SK-N-SH (cell line): ENCODE data around the gene MAGI3. TPM values are rescaled to one million over a fixed set of nuclear protein-coding genes. Genes with fewer than 3 reads are reported as not detected.

ENCODE experiments used
- CTCF ChIA-PET: fragments of 300-600, 350-600 bp; formaldehyde crosslinking; extraction: SDS; loops from one replicate; lab custom pipeline; 2021; lab: Yijun Ruan, JAX
- POLR2A ChIA-PET: fragments of 350-600 bp; sonication (Branson Sonifier 250); formaldehyde crosslinking; extraction: SDS; loops from one replicate; lab custom pipeline; 2020; ENCODE audit warnings: antibody characterized with exemption, inconsistent platforms; lab: Yijun Ruan, JAX
- DNase-seq: peaks from one replicate; pipeline ENCODE4 v3.0.0; 2012
- H2AFZ ChIP-seq: fragments of 200-600 bp; sonication (generic); 2 replicates; pipeline ENCODE4 v1.8.1; 2016; ENCODE audit warnings: antibody characterized with exemption, mild to moderate bottlenecking, low read depth
- H3F3A ChIP-seq: fragments of 200-600 bp; sonication (generic); replicated peaks from 2 replicates; pipeline ENCODE3; 2016; ENCODE audit warnings: antibody characterized with exemption, mild to moderate bottlenecking; ENCODE audit not compliant: insufficient read depth
- H3K27ac ChIP-seq, 2 experiments: fragments of 200-500 bp in 1 of 2; fragments of 200-600 bp in 1 of 2; sonication (Bioruptor generic) in 1 of 2; sonication (generic), shearing (Covaris generic) in 1 of 2; 2 replicates each; pipeline versions ENCODE4 v1.5.1 to v1.6.1; 2014 to 2016; ENCODE audit warnings: low read depth in 2 of 2, inconsistent platforms in 1 of 2, low read length in 1 of 2, mild to moderate bottlenecking in 1 of 2, mixed read lengths in 1 of 2
- H3K27me3 ChIP-seq: fragments of 200-600 bp; sonication (generic), shearing (Covaris generic); 2 replicates; pipeline ENCODE4 v1.6.1; 2016; ENCODE audit warnings: mixed run types; ENCODE audit not compliant: insufficient read depth
- H3K36me3 ChIP-seq, 2 experiments: fragments of 200-500 bp in 1 of 2; fragments of 200-600 bp in 1 of 2; sonication (Bioruptor generic) in 1 of 2; sonication (generic) in 1 of 2; replicated peaks in 1 of 2; 2 replicates each; pipeline versions ENCODE3 to v1.5.1; 2014 to 2016; ENCODE audit warnings: low read length in 1 of 2, mild to moderate bottlenecking in 1 of 2; ENCODE audit not compliant: insufficient read depth in 2 of 2, control insufficient read depth in 1 of 2
- H3K4me1 ChIP-seq, 2 experiments: fragments of 200-500 bp in 1 of 2; fragments of 200-600 bp in 1 of 2; sonication (Bioruptor generic) in 1 of 2; sonication (generic), shearing (Covaris generic) in 1 of 2; 2 replicates each; pipeline versions ENCODE4 v1.5.1 to v1.6.1; 2014 to 2016; ENCODE audit warnings: low read depth in 1 of 2, low read length in 1 of 2, mixed run types in 1 of 2; ENCODE audit not compliant: insufficient read depth in 2 of 2, control insufficient read depth in 1 of 2
- H3K4me2 ChIP-seq: fragments of 200-600 bp; sonication (generic), shearing (Covaris generic); 2 replicates; pipeline ENCODE4 v1.6.1; 2017; ENCODE audit warnings: mixed run types
- H3K4me3 ChIP-seq, 2 experiments: fragments of 200-500 bp in 1 of 2; fragments of 200-600 bp in 1 of 2; sonication (Bioruptor generic) in 1 of 2; sonication (generic), shearing (Covaris generic) in 1 of 2; 2 replicates each; pipeline versions ENCODE4 v1.5.1 to v1.8.1; 2014 to 2016; ENCODE audit warnings: low read depth in 2 of 2, inconsistent platforms in 1 of 2, low read length in 1 of 2, mild to moderate bottlenecking in 1 of 2, mixed read lengths in 1 of 2, moderate library complexity in 1 of 2
- H3K79me2 ChIP-seq: fragments of 200-600 bp; sonication (generic); 2 replicates; pipeline ENCODE4 v1.8.1; 2017; ENCODE audit warnings: mild to moderate bottlenecking; ENCODE audit not compliant: insufficient read depth
- H3K9ac ChIP-seq: fragments of 200-600 bp; sonication (generic); 2 replicates; pipeline ENCODE4 v1.6.1; 2017; ENCODE audit warnings: mixed run types
- H3K9me2 ChIP-seq: fragments of 200-600 bp; sonication (generic); 2 replicates; pipeline ENCODE4 v1.6.1; 2017; ENCODE audit warnings: mixed run types
- H3K9me3 ChIP-seq: fragments of 200-600 bp; sonication (generic); 2 replicates; pipeline ENCODE4 v1.6.1; 2017; ENCODE audit warnings: mixed run types, mild to moderate bottlenecking, moderate library complexity
- H4K20me1 ChIP-seq: fragments of 200-600 bp; sonication (generic); 2 replicates; pipeline ENCODE4 v1.6.1; 2017; ENCODE audit warnings: mild to moderate bottlenecking, mixed run types; ENCODE audit not compliant: insufficient read depth
- CHD2 ChIP-seq: fragments of 150-350 bp; IDR thresholded peaks from 2 replicates; pipeline ENCODE4 v1.6.1; 2018; ENCODE audit warnings: low read length; ENCODE audit not compliant: partially characterized antibody
- CTCF ChIP-seq: fragments of 200-600 bp; sonication (generic); IDR thresholded peaks from 2 replicates; pipeline ENCODE4 v1.6.1; 2017; ENCODE audit warnings: antibody characterized with exemption, mild to moderate bottlenecking, moderate library complexity
- EZH2phosphoT487 ChIP-seq: fragments of 200-600 bp; sonication (generic); IDR thresholded peaks from 2 replicates; pipeline ENCODE4 v1.6.1; 2017; ENCODE audit warnings: low read depth, mixed run types, mild to moderate bottlenecking, antibody characterized with exemption, moderate library complexity, borderline replicate concordance
- GABPA ChIP-seq: IDR thresholded peaks from 2 replicates; pipeline ENCODE4 v1.4.0; 2012; ENCODE audit warnings: low read depth, mild to moderate bottlenecking
- MXI1 ChIP-seq: IDR thresholded peaks from 2 replicates; pipeline ENCODE4 v1.6.1; 2012; ENCODE audit warnings: mild to moderate bottlenecking, low read depth, low read length, improper control_type of control experiment
- NFIC ChIP-seq: IDR thresholded peaks from 2 replicates; pipeline ENCODE4 v1.4.0; 2012; ENCODE audit warnings: borderline replicate concordance
- NRF1 ChIP-seq: IDR thresholded peaks from 2 replicates; pipeline ENCODE4 v1.6.1; 2012; ENCODE audit warnings: low read depth, mild to moderate bottlenecking, low read length
- POLR2AphosphoS5 ChIP-seq: IDR thresholded peaks from 2 replicates; pipeline ENCODE4 v1.6.1; 2012; ENCODE audit warnings: low read depth, low read length
- RAD21 ChIP-seq: IDR thresholded peaks from 2 replicates; pipeline ENCODE4 v1.6.1; 2012; ENCODE audit warnings: mild to moderate bottlenecking, low read length
- REST ChIP-seq: IDR thresholded peaks from 2 replicates; pipeline ENCODE4 v1.6.1; 2012; ENCODE audit warnings: mild to moderate bottlenecking, low read depth, low read length, moderate library complexity
- RFX5 ChIP-seq: IDR thresholded peaks from 2 replicates; pipeline ENCODE4 v1.6.1; 2012; ENCODE audit warnings: mild to moderate bottlenecking, improper control_type of control experiment, low read length
- USF1 ChIP-seq: IDR thresholded peaks from 2 replicates; pipeline ENCODE4 v1.4.0; 2012; ENCODE audit warnings: low read depth, borderline replicate concordance
- USF2 ChIP-seq: fragments of 150-350 bp; IDR thresholded peaks from 2 replicates; pipeline ENCODE4 v1.6.1; 2017; ENCODE audit warnings: antibody characterized with exemption, low read length, low read depth, borderline replicate concordance
- YY1 ChIP-seq: IDR thresholded peaks from 2 replicates; pipeline ENCODE4 v1.4.0; 2012; ENCODE audit warnings: low read depth, mild to moderate bottlenecking
- WGBS: methylation state at CpG from one replicate; pipeline ENCODE4 v1.1.6; 2017; ENCODE audit warnings: low lambda C conversion rate; 5-methylcytosine and 5-hydroxymethylcytosine counted together
- polyA plus RNA-seq, 3 experiments: library from polyadenylated mRNA; depleted of rRNA; stranded (reverse); fragments of >200 nt; gene quantifications; 2 replicates each; pipeline ENCODE4 v1.2.3, GENCODE V29; 2012

Gene MAGI3
- polyA plus RNA-seq, 1 of the 3 experiments (the other 2 are of a cell fraction), result 2.9 TPM

- TF ChIP-seq USF2, result no peak
- TF ChIP-seq YY1, result no peak
- TF ChIP-seq CHD2, result no peak
- no peak for TF ChIP-seq RAD21
- TF ChIP-seq EZH2phosphoT487, result no peak
- TF ChIP-seq MXI1, result no peak
- TF ChIP-seq GABPA, result no peak
- TF ChIP-seq RFX5, result no peak
- no peak for TF ChIP-seq REST
- TF ChIP-seq CTCF, result no peak
- TF ChIP-seq USF1, result no peak
- TF ChIP-seq NFIC, result no peak
- no peak for TF ChIP-seq POLR2AphosphoS5
- TF ChIP-seq NRF1, result no peak
- TF ChIP-seq, all 33 proteins: peak for 0
- Histone ChIP-seq H3K4me2 (no peak overlapping the region), H4K20me1 (no peaks in the 10 kb centered on the region), H3K27me3 (no peaks in the 10 kb centered on the region), H3K79me2 (no peaks in the 10 kb centered on the region), H3K9me3 (no peaks in the 10 kb centered on the region), H3F3A (no peaks in the 10 kb centered on the region), H3K27ac (no peak overlapping the region), H2AFZ (no peak overlapping the region), H3K9me2 (no peaks in the 10 kb centered on the region), H3K36me3 (no peaks in the 10 kb centered on the region), H3K4me3 (no peak overlapping the region), H3K9ac (no peak overlapping the region), H3K4me1 (no peaks in the 10 kb centered on the region)
- DNase-seq, result no peak
- ChIA-PET POLR2A (no interaction called here), CTCF (no interaction called here)
- WGBS, result 85% methylated on average over 3 of the region's 3 CpGs
Measured at GRCh38 chr1:113370868-113371267, 19.4 kb upstream of the MAGI3 start.
